SHP77 (cell line): ENCODE results near the gene RFXANK.

Experiments
- DNase-seq, 2 experiments: peaks; one replicate each; lab custom pipeline; 2025; lab: John Stamatoyannopoulos, UW

RFXANK gene

GRCh38 chr19:19232261-19232721, 40.2 kb downstream of the RFXANK start:
- peak in 1 of 2 experiments; percentile 33 for DNase-seq

- no peak for DNase-seq
Measured at GRCh38 chr19:19234220-19234816, 42.3 kb downstream of the RFXANK start.

DNA sequence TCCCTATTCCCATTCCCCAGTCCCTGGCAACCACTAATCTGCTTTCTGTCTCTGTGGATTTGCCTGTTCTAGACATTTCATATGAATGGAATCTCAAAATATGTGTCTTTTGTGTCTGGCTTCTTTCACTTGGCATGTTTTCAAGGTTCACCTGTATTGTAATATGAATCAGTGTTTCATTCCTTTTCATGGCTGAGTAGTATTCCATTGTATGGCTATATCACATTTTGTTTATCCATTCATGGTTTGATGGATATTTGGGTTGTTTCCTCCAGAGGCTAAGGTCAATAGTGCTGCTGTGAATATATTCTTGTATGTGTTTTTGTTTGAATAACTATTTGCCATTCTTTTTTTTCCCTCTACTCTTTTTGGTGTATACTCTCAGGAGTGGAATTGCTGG, 44.1 kb downstream of the RFXANK start:
- DNase-seq: no peak

- no peak for DNase-seq
Measured at GRCh38 chr19:19238126-19238894, 46.3 kb downstream of the RFXANK start.

DNA sequence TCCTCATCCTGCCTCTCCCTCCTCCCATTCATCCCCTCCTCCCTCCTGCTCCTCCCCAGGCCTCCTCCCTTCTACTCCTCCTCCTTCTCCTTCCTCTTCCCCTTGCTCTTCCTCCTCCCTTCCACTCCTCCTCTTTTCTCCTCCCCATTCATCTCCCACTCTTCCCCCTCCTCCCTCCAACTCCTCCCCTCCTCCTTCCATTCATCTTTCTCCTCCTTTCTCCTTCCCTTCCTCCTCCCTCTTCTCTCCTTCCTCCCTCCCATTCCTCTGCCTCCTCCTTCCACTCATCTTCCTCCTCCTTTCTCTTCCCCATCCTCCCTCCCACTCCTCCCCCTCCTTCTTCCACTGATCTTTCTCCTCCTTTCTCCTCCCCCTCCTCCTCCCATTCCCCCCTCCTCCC, 47.6 kb downstream of the RFXANK start:
- DNase-seq: no peak

DNA sequence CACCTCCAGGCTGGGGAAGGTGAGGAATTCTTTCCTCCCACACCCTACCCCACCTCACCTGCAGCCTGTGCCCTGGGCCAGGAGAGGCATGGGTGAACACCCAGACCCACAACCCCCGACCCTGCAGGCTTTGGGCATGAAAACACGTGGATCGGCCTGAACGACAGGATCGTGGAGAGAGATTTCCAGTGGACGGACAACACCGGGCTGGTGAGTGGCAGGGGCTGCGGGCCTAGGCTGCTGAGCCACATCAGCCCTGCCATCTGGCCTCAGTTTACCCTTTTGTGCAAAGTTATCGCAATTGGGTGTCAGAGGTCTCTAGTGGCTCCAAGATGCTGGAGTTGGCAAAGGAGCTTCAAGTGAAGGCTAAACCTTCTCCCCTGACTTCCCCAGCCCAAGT, 48.4 kb downstream of the RFXANK start:
- no peak for DNase-seq

GRCh38 chr19:19250196-19250801, 58.2 kb downstream of the RFXANK start:
- DNase-seq: no peak
